OCI-LY3 (cell line): ENCODE data around the gene ZFYVE21.

ENCODE experiments used
- H2AFZ ChIP-seq: fragments of 200-600, 300-600 bp; shearing (Covaris generic); 2 replicates; pipeline ENCODE4 v1.6.0; 2014; ENCODE audit warnings: antibody characterized with exemption, low read depth, low read length
- H3K27ac ChIP-seq: fragments of 200-600, 300-600 bp; sonication (generic); 2 replicates; pipeline ENCODE4 v1.5.1; 2014; ENCODE audit warnings: mild to moderate bottlenecking, low read length, moderate library complexity, mixed read lengths
- H3K27me3 ChIP-seq: fragments of 200-600, 300-600 bp; sonication (generic); 2 replicates; pipeline ENCODE4 v1.6.1; 2014; ENCODE audit warnings: low read depth, low read length, mixed read lengths
- H3K36me3 ChIP-seq: fragments of 200-600, 300-600 bp; sonication (generic); replicated peaks from 2 replicates; pipeline ENCODE3; 2014; ENCODE audit warnings: low read depth, low read length, mixed read lengths
- H3K4me1 ChIP-seq: fragments of 300-600, 200-600 bp; sonication (generic); 2 replicates; pipeline ENCODE4 v1.6.1; 2014; ENCODE audit warnings: low read length, mixed read lengths
- H3K4me2 ChIP-seq: fragments of 200-600, 300-600 bp; sonication (generic); 2 replicates; pipeline ENCODE4 v1.6.1; 2014; ENCODE audit warnings: low read length, mixed read lengths
- H3K4me3 ChIP-seq: fragments of 300-600, 200-600 bp; sonication (generic); 2 replicates; pipeline ENCODE4 v1.5.1; 2014; ENCODE audit warnings: antibody characterized with exemption, mild to moderate bottlenecking, low read length, moderate library complexity
- H3K79me2 ChIP-seq: fragments of 300-600, 200-600 bp; shearing (Covaris generic); 2 replicates; pipeline ENCODE4 v1.6.1; 2014; ENCODE audit warnings: mild to moderate bottlenecking, low read length, mixed read lengths
- H3K9ac ChIP-seq: fragments of 300-600, 200-600 bp; shearing (Covaris generic); 2 replicates; pipeline ENCODE4 v1.6.0; 2014; ENCODE audit warnings: mild to moderate bottlenecking, low read length, moderate library complexity
- H3K9me3 ChIP-seq: fragments of 200-600, 300-600 bp; shearing (Covaris generic); 2 replicates; pipeline ENCODE4 v1.6.1; 2014; ENCODE audit warnings: low read length, mixed read lengths; ENCODE audit not compliant: insufficient read depth
- H4K20me1 ChIP-seq: fragments of 200-600, 300-600 bp; sonication (generic); 2 replicates; pipeline ENCODE4 v1.6.1; 2016; ENCODE audit warnings: low read length, mixed read lengths; ENCODE audit not compliant: insufficient read depth
- CTCF ChIP-seq: fragments of 200-600, 300-600 bp; sonication (generic); IDR thresholded peaks from 2 replicates; pipeline ENCODE4 v1.5.1; 2014; ENCODE audit warnings: antibody characterized with exemption, low read length, low read depth
- EZH2phosphoT487 ChIP-seq: fragments of 200-600 bp; shearing (Covaris generic); IDR thresholded peaks from 2 replicates; pipeline ENCODE4 v1.6.1; 2018; ENCODE audit warnings: antibody characterized with exemption, mixed run types, low read depth

Gene ZFYVE21

GRCh38 chr14:103685276-103686211 is 30.1 kb upstream of the ZFYVE21 start:
- peaks cover 22% of the 10 kb centered on the region for H3K4me1 ChIP-seq
- H3K79me2 ChIP-seq, result peaks cover 4% of the 10 kb centered on the region; the same call in 1 of the 2 replicates
- no peak overlapping the region for H2AFZ ChIP-seq
- H3K36me3 ChIP-seq, result peaks cover 52% of the 10 kb centered on the region
- no peaks in the 10 kb centered on the region for H3K27me3 ChIP-seq
- TF ChIP-seq EZH2phosphoT487 (no peak), CTCF (no peak)
- H3K9ac ChIP-seq, result no peak overlapping the region
- no peaks in the 10 kb centered on the region for H3K9me3 ChIP-seq
- no peak overlapping the region for H3K4me3 ChIP-seq
- no peak overlapping the region for H3K27ac ChIP-seq
- H3K4me2 ChIP-seq, result no peak overlapping the region
- H4K20me1 ChIP-seq, result peaks cover 3% of the 10 kb centered on the region; the same call in 1 of the 2 replicates

GRCh38 chr14:103686831-103687485 is 28.7 kb upstream of the ZFYVE21 start:
- peaks cover 47% of the 10 kb centered on the region for H3K36me3 ChIP-seq
- no peaks in the 10 kb centered on the region for H3K27me3 ChIP-seq
- H3K27ac ChIP-seq, result no peak overlapping the region
- no peak overlapping the region for H3K4me3 ChIP-seq
- H3K4me2 ChIP-seq, result no peak overlapping the region
- peaks cover 5% of the 10 kb centered on the region; the same call in 1 of the 2 replicates for H3K79me2 ChIP-seq
- no peak overlapping the region for H3K9ac ChIP-seq
- H3K9me3 ChIP-seq, result no peaks in the 10 kb centered on the region
- H3K4me1 ChIP-seq, result peaks cover 36% of the 10 kb centered on the region
- no peak overlapping the region for H2AFZ ChIP-seq
- TF ChIP-seq CTCF, result no peak
- no peak for TF ChIP-seq EZH2phosphoT487
- peaks cover 5% of the 10 kb centered on the region for H4K20me1 ChIP-seq

GRCh38 chr14:103687712-103688111 is 27.9 kb upstream of the ZFYVE21 start:
- H3K27ac ChIP-seq, result no peak overlapping the region
- no peak overlapping the region for H3K9ac ChIP-seq
- H3K79me2 ChIP-seq, result peaks cover 5% of the 10 kb centered on the region; the same call in 1 of the 2 replicates
- no peak for TF ChIP-seq CTCF
- TF ChIP-seq EZH2phosphoT487, result no peak
- no peak overlapping the region for H2AFZ ChIP-seq
- H3K36me3 ChIP-seq, result peaks cover 52% of the 10 kb centered on the region
- H3K4me1 ChIP-seq, result peaks cover 39% of the 10 kb centered on the region
- H3K9me3 ChIP-seq, result no peaks in the 10 kb centered on the region
- H3K4me2 ChIP-seq, result no peak overlapping the region
- peaks cover 10% of the 10 kb centered on the region for H4K20me1 ChIP-seq
- H3K27me3 ChIP-seq, result no peaks in the 10 kb centered on the region
- H3K4me3 ChIP-seq, result no peak overlapping the region

- peaks cover 39% of the 10 kb centered on the region for H3K4me1 ChIP-seq
- TF ChIP-seq CTCF (no peak), EZH2phosphoT487 (no peak)
- H3K27ac ChIP-seq, result no peak overlapping the region
- no peak overlapping the region for H3K4me3 ChIP-seq
- peaks cover 5% of the 10 kb centered on the region; the same call in 1 of the 2 replicates for H3K79me2 ChIP-seq
- H2AFZ ChIP-seq, result no peak overlapping the region
- H3K4me2 ChIP-seq, result no peak overlapping the region
- H4K20me1 ChIP-seq, result peaks cover 10% of the 10 kb centered on the region
- no peaks in the 10 kb centered on the region for H3K9me3 ChIP-seq
- H3K36me3 ChIP-seq, result peaks cover 49% of the 10 kb centered on the region
- H3K9ac ChIP-seq, result no peak overlapping the region
- no peaks in the 10 kb centered on the region for H3K27me3 ChIP-seq
Observed at GRCh38 chr14:103688441-103688840, 27.2 kb upstream of the ZFYVE21 start.
